Activated CD4-positive, alpha-beta T cell treated with anti-CD3 and anti-CD28 coated beads for 4 hours (primary cell): Measurements from ENCODE around the gene UBXN1.

Experiments
- DNase-seq, 2 donors: peaks; one replicate each; pipeline ENCODE4 v3.0.0-alpha.2; 2020

Gene UBXN1

DNA sequence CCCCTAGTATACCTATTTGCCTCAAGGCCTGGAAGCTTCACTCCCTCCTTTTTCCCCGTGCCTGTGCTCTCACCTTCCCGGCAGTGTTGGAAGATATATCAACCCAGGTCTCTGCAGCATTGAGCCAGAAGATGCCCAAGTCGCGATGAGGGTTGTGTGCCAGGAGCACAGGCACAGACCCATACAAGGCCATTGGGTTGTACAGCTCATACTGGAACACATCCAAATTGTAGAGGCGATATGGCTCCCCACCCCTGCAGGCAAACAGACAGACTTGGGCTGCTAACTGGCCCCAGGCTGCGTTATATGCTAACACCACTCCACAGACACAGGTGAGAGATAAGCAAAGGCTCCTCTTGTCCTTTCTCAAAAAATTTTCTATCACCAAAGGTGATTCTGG, 46.4 kb downstream of the UBXN1 start:
- DNase-seq: no peak

DNA sequence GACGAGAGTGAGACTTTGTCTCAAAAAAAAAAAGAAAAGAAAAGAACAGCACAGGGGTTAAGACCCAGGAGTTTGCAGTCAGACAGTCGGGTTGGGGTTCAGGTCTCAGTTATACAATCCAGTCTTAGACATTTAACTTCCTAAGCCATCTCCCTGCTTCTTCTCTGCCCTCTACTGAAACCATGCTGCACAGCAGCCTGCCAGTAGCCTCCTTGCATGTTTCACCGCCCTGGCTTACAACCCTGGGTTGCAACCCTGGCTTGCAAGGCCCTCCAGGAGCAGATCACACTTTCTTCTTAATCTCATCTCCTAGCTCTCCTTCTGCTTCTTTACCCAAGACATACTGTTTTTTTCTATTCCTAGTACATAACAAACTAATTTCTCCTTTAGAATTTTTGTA, 51.2 kb downstream of the UBXN1 start:
- DNase-seq: no peak
